ENCODE measurements around the gene IRGQ. TPM values are rescaled to one million over a fixed set of nuclear protein-coding genes. Genes with fewer than 3 reads are reported as not detected.
A peak's percentile ranks its signal among the peaks of the same experiment; 100 is the strongest.
"Not testable (repeated sequence)": the region's sequence is repeated elsewhere in the genome, so short reads cannot be mapped to it uniquely, and the experiment has no call there.

Gene IRGQ
- total RNA-seq, 2 donors from 2014 or later = 13.6 to 16.6 TPM

GRCh38 chr19:43552198-43552450 is 43.8 kb downstream of the IRGQ start:
- Mint-ChIP-seq H3K4me1 (ENCODE audit: low read depth) (peaks cover 10% of the 10 kb centered on the region), H3K4me3 (no peak overlapping the region), H3K27ac (no peak overlapping the region), H3K27me3 (ENCODE audit: low read depth) (no peaks in the 10 kb centered on the region), H3K9me3 (no peaks in the 10 kb centered on the region), H3K36me3 (ENCODE audit: insufficient read depth in 2 of 2) (peaks cover 7 to 9% of the 10 kb centered on the region in 2 donors)
- no peak for ATAC-seq (replicated peaks in 1 of 2)
- no peak for DNase-seq

- DNase-seq (no peak), ATAC-seq (replicated peaks in 1 of 2) (no peak)
- Mint-ChIP-seq H3K27me3 (ENCODE audit: low read depth) (no peaks in the 10 kb centered on the region), H3K27ac (peak overlapping the region; percentile 2), H3K36me3 (ENCODE audit: insufficient read depth in 2 of 2) (peaks cover 7 to 9% of the 10 kb centered on the region in 2 donors), H3K4me3 (no peak overlapping the region), H3K4me1 (ENCODE audit: low read depth) (peaks cover 10% of the 10 kb centered on the region), H3K9me3 (no peaks in the 10 kb centered on the region)
Observed at GRCh38 chr19:43551399-43552197, 44.3 kb downstream of the IRGQ start.

- no peak overlapping the region for H3K27ac Mint-ChIP-seq
- H3K9me3 Mint-ChIP-seq = no peaks in the 10 kb centered on the region
- ATAC-seq (replicated peaks in 1 of 2) (no peak), DNase-seq (no peak)
- H3K36me3 Mint-ChIP-seq (ENCODE audit: insufficient read depth in 2 of 2) = peaks cover 7 to 9% of the 10 kb centered on the region in 2 donors
- H3K27me3 Mint-ChIP-seq (ENCODE audit: low read depth) = no peaks in the 10 kb centered on the region
- no peak overlapping the region for H3K4me3 Mint-ChIP-seq
- no peaks in the 10 kb centered on the region for H3K4me1 Mint-ChIP-seq (ENCODE audit: low read depth)
Observed at GRCh38 chr19:43548706-43549105, 47.2 kb downstream of the IRGQ start.

- H3K36me3 Mint-ChIP-seq (ENCODE audit: insufficient read depth in 2 of 2); DNase-seq; H3K9me3 Mint-ChIP-seq; ATAC-seq (replicated peaks in 1 of 2); H3K27ac Mint-ChIP-seq; H3K4me1 Mint-ChIP-seq (ENCODE audit: low read depth); H3K27me3 Mint-ChIP-seq (ENCODE audit: low read depth); H3K4me3 Mint-ChIP-seq: not testable (repeated sequence)
Observed at GRCh38 chr19:43547926-43548325, 48.0 kb downstream of the IRGQ start.

- Mint-ChIP-seq H3K4me3 (no peak overlapping the region), H3K27me3 (ENCODE audit: low read depth) (no peaks in the 10 kb centered on the region), H3K36me3 (ENCODE audit: insufficient read depth in 2 of 2) (peaks cover 7 to 9% of the 10 kb centered on the region in 2 donors), H3K27ac (no peak overlapping the region), H3K9me3 (no peaks in the 10 kb centered on the region), H3K4me1 (ENCODE audit: low read depth) (no peaks in the 10 kb centered on the region)
- ATAC-seq (replicated peaks in 1 of 2) = no peak
- DNase-seq = no peak
Observed at GRCh38 chr19:43546581-43546980, 49.4 kb downstream of the IRGQ start.

GRCh38 chr19:43545981-43546380 is 50.0 kb downstream of the IRGQ start:
- H3K4me3 Mint-ChIP-seq = no peak overlapping the region
- H3K9me3 Mint-ChIP-seq = no peaks in the 10 kb centered on the region
- H3K27ac Mint-ChIP-seq = no peak overlapping the region
- DNase-seq = no peak
- no peaks in the 10 kb centered on the region for H3K27me3 Mint-ChIP-seq (ENCODE audit: low read depth)
- no peaks in the 10 kb centered on the region for H3K4me1 Mint-ChIP-seq (ENCODE audit: low read depth)
- H3K36me3 Mint-ChIP-seq (ENCODE audit: insufficient read depth in 2 of 2) = peaks cover 7 to 11% of the 10 kb centered on the region in 2 donors
- no peak for ATAC-seq (replicated peaks in 1 of 2)

GRCh38 chr19:43545276-43545675 is 50.7 kb downstream of the IRGQ start:
- DNase-seq (no peak), ATAC-seq (replicated peaks in 1 of 2) (no peak)
- H3K27ac Mint-ChIP-seq = peak overlapping the region; percentile 84
- H3K4me1 Mint-ChIP-seq (ENCODE audit: low read depth) = no peaks in the 10 kb centered on the region
- H3K4me3 Mint-ChIP-seq = no peak overlapping the region
- H3K27me3 Mint-ChIP-seq (ENCODE audit: low read depth) = no peaks in the 10 kb centered on the region
- H3K36me3 Mint-ChIP-seq (ENCODE audit: insufficient read depth in 2 of 2) = peaks cover 6 to 12% of the 10 kb centered on the region in 2 donors
- H3K9me3 Mint-ChIP-seq = no peaks in the 10 kb centered on the region

- no peak for ATAC-seq (replicated peaks in 1 of 2)
- Mint-ChIP-seq H3K4me3 (no peak overlapping the region), H3K9me3 (peaks cover 3% of the 10 kb centered on the region in 2 donors), H3K27ac (no peak overlapping the region), H3K36me3 (ENCODE audit: insufficient read depth in 2 of 2) (peaks cover 10 to 19% of the 10 kb centered on the region in 2 donors), H3K27me3 (ENCODE audit: low read depth) (no peaks in the 10 kb centered on the region), H3K4me1 (ENCODE audit: low read depth) (no peaks in the 10 kb centered on the region)
- DNase-seq = no peak
Observed at GRCh38 chr19:43544077-43544476, 51.9 kb downstream of the IRGQ start.

GRCh38 chr19:43541920-43542650 is 53.8 kb downstream of the IRGQ start:
- Mint-ChIP-seq H3K4me1 (ENCODE audit: low read depth) (no peaks in the 10 kb centered on the region), H3K27ac (no peak overlapping the region), H3K27me3 (ENCODE audit: low read depth) (no peaks in the 10 kb centered on the region), H3K36me3 (ENCODE audit: insufficient read depth in 2 of 2) (peaks cover 15 to 28% of the 10 kb centered on the region in 2 donors), H3K9me3 (peaks cover 4% of the 10 kb centered on the region in 2 donors), H3K4me3 (no peak overlapping the region)
- DNase-seq (no peak), ATAC-seq (replicated peaks in 1 of 2) (no peak)

GRCh38 chr19:43540381-43540780 is 55.6 kb downstream of the IRGQ start:
- H3K27ac Mint-ChIP-seq = no peak overlapping the region
- DNase-seq = no peak
- no peaks in the 10 kb centered on the region for H3K4me1 Mint-ChIP-seq (ENCODE audit: low read depth)
- H3K9me3 Mint-ChIP-seq = peaks cover 4% of the 10 kb centered on the region in 2 donors
- no peak for ATAC-seq (replicated peaks in 1 of 2)
- no peak overlapping the region for H3K4me3 Mint-ChIP-seq
- H3K27me3 Mint-ChIP-seq (ENCODE audit: low read depth) = no peaks in the 10 kb centered on the region
- H3K36me3 Mint-ChIP-seq (ENCODE audit: insufficient read depth in 2 of 2) = peaks cover 14 to 32% of the 10 kb centered on the region in 2 donors

GRCh38 chr19:43538922-43539321 is 57.0 kb downstream of the IRGQ start:
- Mint-ChIP-seq H3K4me1 (ENCODE audit: low read depth) (no peaks in the 10 kb centered on the region), H3K36me3 (ENCODE audit: insufficient read depth in 2 of 2) (peaks cover 10 to 30% of the 10 kb centered on the region in 2 donors), H3K27ac (no peak overlapping the region), H3K9me3 (peaks cover 4% of the 10 kb centered on the region in 2 donors), H3K27me3 (ENCODE audit: low read depth) (no peaks in the 10 kb centered on the region), H3K4me3 (no peak overlapping the region)
- DNase-seq (no peak), ATAC-seq (replicated peaks in 1 of 2) (no peak)

GRCh38 chr19:43534816-43535761 is 60.8 kb downstream of the IRGQ start:
- peak overlapping the region in 1 of 2 donors; percentile 59 for H3K4me3 Mint-ChIP-seq
- no peak for ATAC-seq (replicated peaks in 1 of 2)
- H3K27ac Mint-ChIP-seq = peak overlapping the region; percentile 39
- H3K9me3 Mint-ChIP-seq = peaks cover 4% of the 10 kb centered on the region in 2 donors
- H3K36me3 Mint-ChIP-seq (ENCODE audit: insufficient read depth in 2 of 2) = peaks cover 10 to 21% of the 10 kb centered on the region in 2 donors
- H3K27me3 Mint-ChIP-seq (ENCODE audit: low read depth) = no peaks in the 10 kb centered on the region
- peaks cover 10% of the 10 kb centered on the region for H3K4me1 Mint-ChIP-seq (ENCODE audit: low read depth)
- DNase-seq = peak; percentile 28 to 43

Data from activated T-cell treated with anti-CD3 and anti-CD28 coated beads, Interleukin-2, amount 50 U/mL, for 72 hours (primary cell).